GM11168 (cell line): ENCODE measurements around the gene NKD1.

Experiments used
- in situ Hi-C: fragments of 300-500 bp; cut with MboI; formaldehyde crosslinking; loops from one replicate; pipeline ENCODE4 v1.12.0; 2022; ENCODE audit warnings: low sequenced_read_pairs; ENCODE audit not compliant: unreplicated experiment

NKD1 gene

GRCh38 chr16:50638816-50639670, 90.8 kb downstream of the NKD1 start:
- in situ Hi-C loops, result no loop called here

- in situ Hi-C loops, result no loop called here
These were observed 92.2 kb downstream of the NKD1 start for GRCh38 chr16:50640391-50640790.

DNA sequence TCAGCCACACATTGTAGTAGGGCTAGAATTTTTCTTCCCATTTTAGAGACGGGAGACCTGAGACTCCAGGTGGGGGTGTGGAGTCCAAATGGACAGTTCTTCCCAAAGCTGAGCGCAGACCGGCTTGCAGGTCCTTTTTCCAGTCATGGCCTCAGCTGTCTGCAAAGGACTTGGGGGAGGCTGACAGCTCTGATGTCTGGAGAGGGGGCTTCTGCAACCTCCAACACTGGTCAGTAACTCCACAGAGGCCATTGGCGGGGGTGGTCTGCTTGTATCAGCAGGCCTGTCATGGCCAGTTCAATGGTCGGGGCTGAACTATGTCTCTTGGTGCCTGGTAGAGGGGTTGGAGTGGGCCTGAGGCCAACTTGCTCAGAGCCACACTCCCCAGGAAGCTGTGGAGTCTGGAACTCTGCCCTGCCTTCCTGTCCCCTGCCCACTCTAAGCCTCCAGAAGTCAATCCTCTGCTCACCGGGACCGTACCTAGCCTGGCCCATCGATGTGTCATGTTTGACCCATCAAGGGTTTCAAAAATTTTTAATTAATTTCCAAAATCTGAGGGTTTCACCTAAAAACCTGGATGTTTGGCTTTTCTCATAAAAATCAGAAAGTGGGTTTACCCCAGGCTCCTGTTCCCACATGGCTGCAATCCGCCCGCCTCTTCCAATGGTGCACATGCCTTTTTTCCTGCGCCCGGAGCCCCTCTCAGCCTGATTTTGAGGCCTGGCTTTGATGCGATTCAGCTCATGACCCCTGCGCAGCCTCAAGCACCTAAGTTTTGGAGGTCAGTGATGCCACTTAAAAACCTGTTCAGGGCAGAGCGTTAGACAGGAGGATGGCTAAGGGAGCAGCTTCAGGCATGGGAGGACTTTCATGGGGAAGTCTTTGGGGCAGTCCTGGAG, 93.0 kb downstream of the NKD1 start:
- in situ Hi-C loops, result no loop called here

DNA sequence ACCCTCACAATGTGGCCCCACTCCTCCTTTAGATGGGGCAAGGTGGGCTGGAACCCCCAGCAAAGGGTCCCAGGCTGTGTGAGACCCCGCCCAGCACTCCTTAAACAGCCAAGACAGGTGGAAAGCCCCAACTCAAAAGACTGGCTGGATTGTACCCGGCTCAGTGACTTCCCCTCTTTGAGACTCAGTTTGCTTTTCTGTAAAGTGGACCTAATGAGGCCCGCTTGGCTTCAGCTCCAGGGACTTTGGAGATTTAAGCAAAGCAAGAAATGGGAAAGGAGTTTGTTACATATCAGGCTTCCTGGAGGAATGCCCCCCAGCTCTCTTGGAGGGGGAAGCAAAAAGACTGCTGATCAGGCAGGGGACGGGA, 93.6 kb downstream of the NKD1 start:
- in situ Hi-C loops, result no loop called here

DNA sequence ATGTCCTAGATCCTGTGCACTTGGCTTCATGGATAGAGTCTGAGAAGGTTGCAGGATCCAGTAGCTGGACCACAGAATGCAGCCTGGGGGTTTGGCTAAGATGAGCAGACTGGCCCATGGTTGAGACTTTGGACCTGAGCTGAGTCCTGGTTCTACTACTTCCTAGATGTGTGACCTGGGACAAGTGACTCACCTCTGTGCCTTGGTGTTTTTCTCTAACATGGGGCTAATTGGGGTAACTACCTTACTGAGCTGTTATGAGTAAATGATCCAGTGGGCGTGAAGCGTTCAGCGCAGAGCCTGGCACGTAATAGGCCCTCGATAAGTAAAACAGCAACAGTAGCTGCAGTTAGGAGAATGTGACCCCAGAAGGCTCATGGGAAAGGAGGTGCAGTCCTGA, 94.2 kb downstream of the NKD1 start:
- in situ Hi-C loops, result no loop called here

- in situ Hi-C loops, result no loop called here
These were observed 95.0 kb downstream of the NKD1 start for GRCh38 chr16:50643192-50643591.

DNA sequence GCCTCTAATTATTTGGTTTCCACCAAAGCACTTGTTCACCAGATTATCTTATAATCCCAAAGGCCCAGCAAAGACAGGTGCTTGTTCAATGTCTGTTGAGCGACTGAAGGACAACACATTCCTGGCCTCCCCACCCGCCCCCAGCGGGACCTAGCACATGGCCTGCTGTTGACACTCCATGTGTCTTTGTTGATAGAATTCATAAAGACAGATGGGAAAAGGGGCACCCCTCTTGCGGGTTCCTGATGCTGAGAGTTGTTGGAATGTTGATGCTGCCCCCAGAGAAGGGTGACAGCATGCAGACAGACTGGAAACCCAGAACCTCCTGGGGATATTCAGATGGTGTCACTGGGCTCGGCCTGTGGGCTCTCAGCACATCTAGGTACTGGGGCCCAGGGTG, 96.0 kb downstream of the NKD1 start:
- in situ Hi-C loops, result no loop called here

DNA sequence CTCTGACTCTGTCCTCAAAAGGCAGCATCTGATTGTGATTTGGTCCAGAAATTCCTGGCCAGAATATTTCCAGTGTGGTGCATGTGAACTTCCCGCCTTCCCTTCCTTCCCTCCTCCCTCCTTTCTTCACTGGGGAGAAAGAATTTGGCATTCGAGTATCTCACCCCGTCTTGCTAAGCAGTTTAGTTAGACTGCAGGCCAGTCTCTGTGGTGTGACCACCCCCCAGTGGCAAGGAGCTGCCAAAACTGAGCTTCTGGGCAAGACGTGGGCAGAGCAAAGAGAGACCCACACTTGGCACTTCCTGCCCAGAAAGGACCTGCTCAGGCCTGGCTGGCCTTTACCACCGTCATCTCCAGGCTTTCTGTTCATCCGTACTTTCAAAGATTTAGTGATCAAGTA, 96.5 kb downstream of the NKD1 start:
- in situ Hi-C loops, result no loop called here

GRCh38 chr16:50645563-50646220, 97.5 kb downstream of the NKD1 start:
- in situ Hi-C loops, result no loop called here

- in situ Hi-C loops, result no loop called here
These were observed 98.1 kb downstream of the NKD1 start for GRCh38 chr16:50646345-50646744.

GRCh38 chr16:50651835-50652438, 103.7 kb downstream of the NKD1 start:
- in situ Hi-C loops, result no loop called here

- in situ Hi-C loops, result no loop called here
These were observed 104.7 kb downstream of the NKD1 start for GRCh38 chr16:50652836-50653425.

- in situ Hi-C loops, result no loop called here
These were observed 105.7 kb downstream of the NKD1 start for GRCh38 chr16:50653633-50654519.

GRCh38 chr16:50655558-50656055, 107.4 kb downstream of the NKD1 start:
- in situ Hi-C loops, result no loop called here

GRCh38 chr16:50657241-50657640, 109.0 kb downstream of the NKD1 start:
- in situ Hi-C loops, result no loop called here

DNA sequence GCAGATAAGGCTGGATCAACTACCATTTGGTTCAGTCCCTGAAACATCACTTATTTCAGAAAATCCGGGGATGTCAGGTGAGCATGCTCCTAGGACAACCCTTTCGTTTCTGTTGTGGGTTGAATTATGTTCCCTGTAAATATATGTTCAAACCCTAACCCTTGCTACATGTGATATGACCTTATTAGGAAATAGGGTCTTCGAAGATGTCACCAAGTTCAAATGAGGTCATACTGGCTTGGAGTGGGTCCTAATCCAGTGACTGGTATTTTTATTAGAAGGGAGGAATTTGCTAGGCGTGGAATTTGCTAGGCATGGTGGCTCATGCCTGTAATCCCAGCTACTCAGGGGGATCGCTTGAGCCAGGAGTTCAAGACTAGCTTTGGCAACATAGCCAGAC, 111.6 kb downstream of the NKD1 start:
- in situ Hi-C loops, result loop anchor here (10.0 kb wide), 1 partner anchor 145 kb away; no protein-coding TSS in a partner anchor

- in situ Hi-C loops, result loop anchor here (10.0 kb wide), 1 partner anchor 142 kb away; no protein-coding TSS in a partner anchor
These were observed 114.2 kb downstream of the NKD1 start for GRCh38 chr16:50662306-50662940.

DNA sequence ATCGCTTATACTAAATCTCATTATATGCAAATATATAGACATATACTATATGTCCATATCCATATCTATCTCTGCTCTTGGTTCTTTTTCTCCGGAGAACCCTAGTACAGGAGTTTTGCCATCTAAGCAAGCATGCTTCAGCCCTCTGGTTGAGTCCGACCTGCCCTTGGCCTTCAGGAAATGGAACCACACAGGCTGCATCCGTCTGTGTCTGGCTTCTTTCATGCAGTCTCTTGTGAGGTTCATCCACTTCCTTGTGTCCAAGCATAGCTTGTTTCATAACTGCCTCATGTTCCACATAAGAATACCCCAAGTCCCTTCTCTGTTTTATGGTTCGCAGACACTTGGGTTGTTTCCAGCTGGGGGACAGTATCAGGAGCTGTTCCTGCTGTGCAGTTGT, 116.1 kb downstream of the NKD1 start:
- in situ Hi-C loops, result loop anchor here (10.0 kb wide), 1 partner anchor 141 kb away; no protein-coding TSS in a partner anchor
